ENCODE results near the gene MAP2K1. TPM values are rescaled to one million over a fixed set of nuclear protein-coding genes. Genes with fewer than 3 reads are reported as not detected.
"Not testable (repeated sequence)": the region's sequence is repeated elsewhere in the genome, so short reads cannot be mapped to it uniquely, and the experiment has no call there.

MAP2K1 gene
- total and polyA plus RNA-seq, 11 donors, result 15.8 to 164 (median 39.3) TPM

GRCh38 chr15:66459818-66460615 lies 73.3 kb downstream of the MAP2K1 start:
- WGBS, 4 donors, result 91 to 97% (median 95%) methylated on average over 3 of the region's 3 CpGs
- H3K27ac ChIP-seq, result no peak overlapping the region
- intact Hi-C loops (cut with DNase I), result no loop called here
- no peak for DNase-seq
- peaks cover 0 to 10% (median 5%) of the 10 kb centered on the region in 9 donors for H3K36me3 ChIP-seq
- TF ChIP-seq POLR2A (IDR thresholded peaks at IDR 0.05) (no peak), CTCF (IDR thresholded peaks at IDR 0.05) (no peak)
- no peaks in the 10 kb centered on the region for H3K27me3 ChIP-seq
- H3K4me1 ChIP-seq, result peaks cover 0 to 3% (median 0%) of the 10 kb centered on the region in 12 donors
- no peak overlapping the region for H3K4me3 ChIP-seq
- no peaks in the 10 kb centered on the region for H3K9me3 ChIP-seq
- ATAC-seq, result no peak

GRCh38 chr15:66461294-66461693 lies 74.6 kb downstream of the MAP2K1 start:
- not testable (repeated sequence) for ATAC-seq

GRCh38 chr15:66461917-66462316 lies 75.2 kb downstream of the MAP2K1 start:
- Histone ChIP-seq H3K4me3 (no peak overlapping the region), H3K27me3 (no peaks in the 10 kb centered on the region), H3K36me3 (peaks cover 0 to 15% (median 0%) of the 10 kb centered on the region in 9 donors), H3K4me1 (peaks cover 0 to 4% (median 0%) of the 10 kb centered on the region in 12 donors), H3K27ac (no peak overlapping the region), H3K9me3 (no peaks in the 10 kb centered on the region)
- TF ChIP-seq POLR2A (IDR thresholded peaks at IDR 0.05) (no peak), CTCF (IDR thresholded peaks at IDR 0.05) (no peak)
- WGBS, 4 donors, result 92 to 100% (median 98%) methylated on average over 2 of the region's 2 CpGs
- ATAC-seq (no peak), DNase-seq (no peak)
- intact Hi-C loops (cut with DNase I), result no loop called here

More at GRCh38 chr15:66461294-66461693, 74.6 kb downstream of the MAP2K1 start:
- H3K36me3 ChIP-seq; DNase-seq; H3K27ac ChIP-seq; H3K4me1 ChIP-seq; H3K4me3 ChIP-seq; H3K9me3 ChIP-seq; intact Hi-C loops (cut with DNase I); H3K27me3 ChIP-seq: not testable (repeated sequence)
- 97 to 99% (median 98%) methylated on average over 6 of the region's 6 CpGs for WGBS, 4 donors

- Histone ChIP-seq H3K9me3 (no peaks in the 10 kb centered on the region), H3K27ac (no peak overlapping the region), H3K4me1 (peaks cover 0 to 4% (median 0%) of the 10 kb centered on the region in 12 donors), H3K27me3 (no peaks in the 10 kb centered on the region), H3K4me3 (no peak overlapping the region), H3K36me3 (peaks cover 0 to 20% (median 0%) of the 10 kb centered on the region in 9 donors)
- TF ChIP-seq POLR2A (IDR thresholded peaks at IDR 0.05), result no peak
- no peak for TF ChIP-seq CTCF (IDR thresholded peaks at IDR 0.05)
- peak in 2 of 5 donors; percentile 34 to 37 for DNase-seq
- intact Hi-C loops (cut with DNase I), result no loop called here
- peak; percentile 20 to 71 (median 48) for ATAC-seq
- 59 to 79% (median 68%) methylated on average over 4 of the region's 4 CpGs for WGBS, 4 donors
These were observed 75.9 kb downstream of the MAP2K1 start for GRCh38 chr15:66462627-66463026.

GRCh38 chr15:66465294-66465693 lies 78.6 kb downstream of the MAP2K1 start:
- ATAC-seq; H3K27me3 ChIP-seq; H3K27ac ChIP-seq; H3K4me1 ChIP-seq; intact Hi-C loops (cut with DNase I); H3K9me3 ChIP-seq; H3K4me3 ChIP-seq; DNase-seq: not testable (repeated sequence)
- 94 to 98% (median 95%) methylated on average over 6 of the region's 6 CpGs for WGBS, 4 donors
- H3K36me3 ChIP-seq, result peaks cover 0 to 26% (median 0%) of the 10 kb centered on the region in 9 donors

- WGBS, 4 donors, result 96 to 98% (median 98%) methylated on average over 11 of the region's 11 CpGs
- ATAC-seq; H3K4me3 ChIP-seq; H3K27me3 ChIP-seq; DNase-seq; H3K9me3 ChIP-seq; intact Hi-C loops (cut with DNase I); H3K27ac ChIP-seq: not testable (repeated sequence)
- H3K4me1 ChIP-seq, result peaks cover 0 to 16% (median under 1%) of the 10 kb centered on the region in 12 donors
- peaks cover 0 to 26% (median 0%) of the 10 kb centered on the region in 9 donors for H3K36me3 ChIP-seq
These were observed 80.7 kb downstream of the MAP2K1 start for GRCh38 chr15:66467162-66468040.

- DNase-seq; intact Hi-C loops (cut with DNase I); H3K4me3 ChIP-seq; ATAC-seq; H3K27ac ChIP-seq; H3K9me3 ChIP-seq; H3K27me3 ChIP-seq: not testable (repeated sequence)
- WGBS, 4 donors, result 88 to 94% (median 89%) methylated on average over 4 of the region's 4 CpGs
- peaks cover 0 to 21% (median 0%) of the 10 kb centered on the region in 9 donors for H3K36me3 ChIP-seq
- peaks cover 0 to 26% (median 11%) of the 10 kb centered on the region in 12 donors for H3K4me1 ChIP-seq
These were observed 84.1 kb downstream of the MAP2K1 start for GRCh38 chr15:66470825-66471224.
